Activated CD4-positive, alpha-beta T cell treated with anti-CD3 and anti-CD28 coated beads, Interleukin-2, amount 10 ng/mL, durations not matched to agents 24 days and 14 days (primary cell): ENCODE data around the gene ASXL3. TPM values are rescaled to one million over a fixed set of nuclear protein-coding genes. Genes with fewer than 3 reads are reported as not detected.

Experiments used
- DNase-seq: peaks from one replicate; pipeline ENCODE4 v3.0.0; 2022
- H3K27ac Mint-ChIP-seq: one replicate; pipeline ENCODE4 v1.8.0; 2022; ENCODE audit warnings: mild to moderate bottlenecking, mixed read lengths
- H3K27me3 Mint-ChIP-seq: one replicate; pipeline ENCODE4 v1.8.0; 2022; ENCODE audit warnings: mixed read lengths
- H3K36me3 Mint-ChIP-seq: one replicate; pipeline ENCODE4 v1.8.0; 2022; ENCODE audit warnings: low read depth, mild to moderate bottlenecking, mixed read lengths
- H3K4me1 Mint-ChIP-seq: one replicate; pipeline ENCODE4 v1.8.0; 2021; ENCODE audit warnings: mixed read lengths
- H3K4me3 Mint-ChIP-seq: one replicate; pipeline ENCODE4 v1.8.0; 2022; ENCODE audit warnings: mild to moderate bottlenecking, moderate library complexity, mixed read lengths
- H3K9me3 Mint-ChIP-seq: one replicate; pipeline ENCODE4 v1.8.0; 2021; ENCODE audit warnings: mixed read lengths
- intact Hi-C: fragments of 100-400 bp; cut with micrococcal nuclease; formaldehyde crosslinking; loops from one replicate; pipeline ENCODE4 v1.15.1; 2023
- total RNA-seq: library from RNA; stranded (reverse); gene quantifications from 2 replicates; pipeline ENCODE4 v1.2.3, GENCODE V29; 2022

The ASXL3 gene
- total RNA-seq, 1 donor from 2014 or later = not detected

DNA sequence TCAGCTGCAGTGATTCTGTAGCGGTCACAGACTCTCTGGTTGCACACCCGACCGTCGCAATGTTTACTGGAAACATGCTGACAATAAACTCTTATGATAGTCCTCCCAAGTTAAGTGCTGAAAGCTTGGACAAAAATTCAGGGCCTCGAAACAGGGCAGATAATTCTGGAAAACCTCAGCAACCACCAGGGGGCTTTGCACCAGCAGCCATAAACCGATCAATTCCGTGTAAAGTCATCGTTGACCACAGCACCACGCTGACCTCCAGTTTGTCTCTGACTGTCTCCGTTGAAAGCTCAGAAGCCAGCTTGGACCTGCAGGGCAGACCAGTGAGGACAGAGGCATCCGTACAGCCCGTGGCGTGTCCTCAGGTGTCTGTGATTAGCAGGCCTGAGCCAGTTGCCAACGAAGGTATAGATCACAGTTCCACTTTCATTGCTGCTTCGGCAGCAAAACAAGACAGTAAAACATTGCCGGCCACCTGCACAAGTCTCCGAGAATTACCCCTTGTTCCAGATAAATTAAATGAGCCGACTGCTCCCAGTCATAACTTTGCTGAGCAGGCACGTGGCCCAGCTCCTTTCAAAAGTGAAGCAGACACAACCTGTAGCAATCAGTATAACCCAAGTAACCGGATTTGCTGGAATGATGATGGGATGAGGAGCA is 166.1 kb downstream of the ASXL3 start:
- DNase-seq = no peak
- Mint-ChIP-seq H3K27ac (no peak overlapping the region), H3K4me1 (no peaks in the 10 kb centered on the region), H3K9me3 (peaks cover 4% of the 10 kb centered on the region), H3K4me3 (no peak overlapping the region), H3K36me3 (no peaks in the 10 kb centered on the region), H3K27me3 (no peaks in the 10 kb centered on the region)
- intact Hi-C loops = no loop called here

- Mint-ChIP-seq H3K4me1 (no peaks in the 10 kb centered on the region), H3K36me3 (no peaks in the 10 kb centered on the region), H3K27ac (no peak overlapping the region)
Measured at GRCh38 chr18:33745151-33745795, 167.3 kb downstream of the ASXL3 start.

DNA sequence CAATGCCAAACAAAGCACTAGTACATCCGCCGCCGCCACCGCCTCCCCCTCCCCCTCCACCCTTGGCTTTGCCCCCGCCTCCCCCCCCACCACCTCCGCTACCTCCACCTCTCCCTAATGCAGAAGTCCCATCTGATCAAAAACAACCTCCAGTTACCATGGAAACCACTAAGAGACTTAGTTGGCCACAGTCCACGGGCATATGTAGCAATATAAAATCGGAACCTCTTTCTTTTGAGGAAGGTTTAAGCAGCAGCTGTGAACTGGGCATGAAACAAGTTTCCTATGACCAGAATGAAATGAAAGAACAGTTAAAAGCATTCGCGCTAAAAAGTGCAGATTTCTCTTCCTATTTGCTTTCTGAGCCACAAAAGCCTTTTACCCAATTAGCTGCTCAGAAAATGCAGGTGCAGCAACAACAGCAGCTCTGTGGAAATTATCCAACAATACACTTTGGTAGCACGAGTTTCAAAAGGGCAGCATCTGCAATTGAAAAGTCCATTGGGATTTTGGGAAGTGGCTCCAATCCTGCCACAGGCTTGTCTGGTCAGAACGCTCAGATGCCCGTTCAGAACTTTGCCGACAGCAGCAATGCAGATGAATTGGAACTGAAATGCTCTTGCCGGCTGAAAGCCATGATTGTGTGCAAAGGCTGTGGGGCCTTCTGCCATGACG is 168.0 kb downstream of the ASXL3 start:
- intact Hi-C loops = no loop called here
- Mint-ChIP-seq H3K36me3 (no peaks in the 10 kb centered on the region), H3K4me3 (no peak overlapping the region), H3K9me3 (peaks cover 4% of the 10 kb centered on the region), H3K4me1 (no peaks in the 10 kb centered on the region), H3K27me3 (no peaks in the 10 kb centered on the region), H3K27ac (no peak overlapping the region)
- no peak for DNase-seq

More at GRCh38 chr18:33745151-33745795, 167.3 kb downstream of the ASXL3 start:
- intact Hi-C loops = no loop called here
- Mint-ChIP-seq H3K9me3 (peaks cover 4% of the 10 kb centered on the region), H3K27me3 (no peaks in the 10 kb centered on the region), H3K4me3 (no peak overlapping the region)
- no peak for DNase-seq

GRCh38 chr18:33749834-33750233 is 171.8 kb downstream of the ASXL3 start:
- Mint-ChIP-seq H3K27me3 (no peaks in the 10 kb centered on the region), H3K4me3 (no peak overlapping the region), H3K9me3 (no peaks in the 10 kb centered on the region), H3K4me1 (no peaks in the 10 kb centered on the region), H3K27ac (no peak overlapping the region), H3K36me3 (no peaks in the 10 kb centered on the region)
- intact Hi-C loops = no loop called here
- DNase-seq = no peak

DNA sequence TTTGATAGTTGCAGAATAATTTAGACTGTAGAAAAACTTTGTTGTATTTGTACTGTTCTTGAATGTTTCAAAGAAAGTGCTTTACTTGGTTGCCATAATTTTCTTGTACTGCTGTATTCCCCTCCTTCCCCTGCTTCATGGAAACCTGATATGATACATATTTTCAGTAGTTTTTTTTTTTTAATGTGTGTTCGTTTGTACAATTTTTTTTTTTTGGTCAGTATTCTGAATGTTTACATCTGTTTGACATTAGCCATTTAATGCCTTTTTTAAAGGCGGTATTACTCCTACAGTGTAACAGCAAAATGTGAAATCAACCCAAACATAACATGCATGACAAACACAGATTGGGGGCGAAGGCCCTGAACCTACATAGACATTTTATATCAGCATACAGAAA is 172.3 kb downstream of the ASXL3 start:
- H3K9me3 Mint-ChIP-seq = no peaks in the 10 kb centered on the region
- intact Hi-C loops = no loop called here
- no peak overlapping the region for H3K27ac Mint-ChIP-seq
- no peaks in the 10 kb centered on the region for H3K4me1 Mint-ChIP-seq
- no peak for DNase-seq
- no peaks in the 10 kb centered on the region for H3K27me3 Mint-ChIP-seq
- no peaks in the 10 kb centered on the region for H3K36me3 Mint-ChIP-seq
- no peak overlapping the region for H3K4me3 Mint-ChIP-seq

DNA sequence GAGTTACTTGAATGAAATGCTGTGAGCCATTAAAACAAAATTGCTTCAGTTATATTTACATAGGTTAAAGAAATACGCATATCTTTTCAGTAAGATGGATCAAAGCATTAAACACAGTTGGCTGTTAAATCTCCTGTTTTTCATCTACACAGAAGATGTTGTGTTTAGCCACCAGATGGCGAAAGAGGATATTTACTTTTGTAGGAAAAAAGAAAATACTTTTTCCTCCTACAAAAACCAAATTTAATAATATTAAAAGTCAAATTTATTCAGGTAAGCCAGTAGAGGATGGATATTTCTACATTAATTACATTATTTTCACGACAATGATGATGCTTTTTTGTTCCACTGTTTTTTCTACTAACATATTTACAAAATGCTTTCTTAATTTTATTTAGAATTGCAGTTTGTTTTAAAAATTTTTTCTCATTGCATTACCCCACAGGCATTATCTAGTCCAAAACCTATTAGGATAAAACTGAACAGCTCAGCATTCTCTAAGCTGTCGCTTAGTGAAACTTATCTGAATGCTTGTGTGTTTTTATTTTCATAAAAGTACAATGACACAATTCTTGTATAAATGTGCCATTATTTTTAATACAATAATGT is 173.7 kb downstream of the ASXL3 start:
- no peaks in the 10 kb centered on the region for H3K4me1 Mint-ChIP-seq

DNA sequence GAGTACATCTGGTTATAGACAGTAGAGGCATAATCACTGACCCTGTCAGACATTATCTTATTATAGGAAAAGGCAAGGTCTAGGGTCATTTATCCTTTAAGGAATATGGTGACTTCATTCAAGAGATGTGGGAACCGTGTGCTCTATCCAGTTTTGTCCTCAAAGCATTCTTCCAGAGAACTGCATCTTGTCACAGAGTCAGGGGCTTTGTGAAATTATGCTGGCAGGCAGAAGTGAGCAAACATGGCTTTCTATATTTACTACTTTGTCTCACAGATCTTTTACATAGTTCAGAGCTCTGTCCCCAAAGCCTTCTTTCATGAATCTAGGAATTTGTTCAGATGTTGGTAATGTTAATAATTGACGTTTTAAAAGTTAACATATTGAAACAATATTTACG is 177.4 kb downstream of the ASXL3 start:
- Mint-ChIP-seq H3K4me1 (no peaks in the 10 kb centered on the region), H3K27ac (no peak overlapping the region), H3K4me3 (no peak overlapping the region), H3K27me3 (no peaks in the 10 kb centered on the region), H3K36me3 (no peaks in the 10 kb centered on the region), H3K9me3 (no peaks in the 10 kb centered on the region)
- DNase-seq = no peak
- intact Hi-C loops = no loop called here

More for the DNA sequence above, 173.7 kb downstream of the ASXL3 start:
- H3K4me3 Mint-ChIP-seq = no peak overlapping the region
- no peaks in the 10 kb centered on the region for H3K27me3 Mint-ChIP-seq
- intact Hi-C loops = no loop called here
- no peaks in the 10 kb centered on the region for H3K9me3 Mint-ChIP-seq
- DNase-seq = no peak
- H3K27ac Mint-ChIP-seq = no peak overlapping the region
- H3K36me3 Mint-ChIP-seq = no peaks in the 10 kb centered on the region

DNA sequence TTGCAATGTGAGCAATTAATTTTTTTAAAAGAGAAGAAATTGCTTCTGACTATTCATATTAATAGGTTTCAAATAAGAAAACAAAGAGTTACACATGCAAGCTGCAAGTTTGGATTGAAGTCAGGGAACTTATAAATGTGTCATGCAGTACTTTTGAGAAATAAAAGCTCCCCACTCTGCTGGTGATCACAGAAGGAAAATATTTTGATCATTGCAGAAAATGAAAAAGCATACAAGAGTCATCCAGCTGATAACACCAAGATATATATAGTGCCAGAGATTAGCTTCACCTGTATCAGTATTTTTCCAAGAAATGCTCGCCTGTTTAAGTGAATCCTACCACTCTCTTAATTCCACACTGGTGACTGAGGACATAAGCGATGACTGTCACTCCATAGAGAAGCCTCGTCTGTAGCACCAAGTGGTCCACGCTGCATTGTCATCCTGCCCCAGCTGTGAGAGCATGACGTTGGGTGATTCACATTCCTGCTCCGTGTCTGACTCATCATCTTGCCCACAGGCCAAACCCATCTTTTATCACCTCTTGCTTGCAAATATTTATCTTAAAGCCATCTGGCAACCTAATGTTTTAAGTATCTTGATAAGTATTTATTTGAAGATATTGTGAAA is 178.0 kb downstream of the ASXL3 start:
- intact Hi-C loops = no loop called here
- Mint-ChIP-seq H3K9me3 (no peaks in the 10 kb centered on the region), H3K27ac (no peak overlapping the region), H3K4me3 (no peak overlapping the region), H3K27me3 (no peaks in the 10 kb centered on the region), H3K36me3 (no peaks in the 10 kb centered on the region), H3K4me1 (no peaks in the 10 kb centered on the region)
- DNase-seq = no peak

GRCh38 chr18:33757037-33757436 is 179.0 kb downstream of the ASXL3 start:
- DNase-seq = no peak
- no peaks in the 10 kb centered on the region for H3K27me3 Mint-ChIP-seq
- no peak overlapping the region for H3K27ac Mint-ChIP-seq
- no peaks in the 10 kb centered on the region for H3K9me3 Mint-ChIP-seq
- intact Hi-C loops = no loop called here
- no peaks in the 10 kb centered on the region for H3K4me1 Mint-ChIP-seq
- no peak overlapping the region for H3K4me3 Mint-ChIP-seq
- no peaks in the 10 kb centered on the region for H3K36me3 Mint-ChIP-seq

DNA sequence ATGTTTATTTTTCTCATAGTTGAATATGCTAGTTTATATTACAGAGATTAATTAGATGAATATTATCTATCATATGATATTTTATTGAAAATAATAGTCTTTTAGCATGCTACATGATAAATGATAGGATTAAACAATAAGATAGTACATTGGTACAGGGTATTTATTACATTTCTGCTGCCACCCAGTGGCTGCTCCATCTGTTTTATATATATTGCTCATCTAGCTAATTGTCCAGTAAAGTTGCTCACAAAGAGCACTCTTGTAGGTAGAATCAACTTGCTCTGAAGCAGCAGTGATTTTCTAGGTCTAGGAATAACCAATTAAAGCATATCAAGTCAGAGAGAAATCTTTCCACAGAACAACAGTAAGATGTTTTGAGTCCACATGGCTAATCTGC is 183.3 kb downstream of the ASXL3 start:
- Mint-ChIP-seq H3K9me3 (no peaks in the 10 kb centered on the region), H3K4me3 (no peak overlapping the region), H3K36me3 (no peaks in the 10 kb centered on the region), H3K4me1 (no peaks in the 10 kb centered on the region), H3K27me3 (no peaks in the 10 kb centered on the region), H3K27ac (no peak overlapping the region)
- intact Hi-C loops = loop anchor here (10.0 kb wide), 1 partner anchor 527 kb away; no protein-coding TSS in a partner anchor
- no peak for DNase-seq

- no peak overlapping the region for H3K27ac Mint-ChIP-seq
- no peaks in the 10 kb centered on the region for H3K27me3 Mint-ChIP-seq
- H3K4me3 Mint-ChIP-seq = no peak overlapping the region
- peaks cover 3% of the 10 kb centered on the region for H3K9me3 Mint-ChIP-seq
- H3K4me1 Mint-ChIP-seq = no peaks in the 10 kb centered on the region
- no peak for DNase-seq
- no peaks in the 10 kb centered on the region for H3K36me3 Mint-ChIP-seq
- intact Hi-C loops = no loop called here
Measured at GRCh38 chr18:33781429-33781828, 203.4 kb downstream of the ASXL3 start.
